ELR (cell line): ENCODE measurements around the gene IRF4.

Experiments used
- DNase-seq: peaks from one replicate; pipeline ENCODE4 v3.0.0-alpha.2; 2015; ENCODE audit warnings: low read depth

Gene IRF4

DNA sequence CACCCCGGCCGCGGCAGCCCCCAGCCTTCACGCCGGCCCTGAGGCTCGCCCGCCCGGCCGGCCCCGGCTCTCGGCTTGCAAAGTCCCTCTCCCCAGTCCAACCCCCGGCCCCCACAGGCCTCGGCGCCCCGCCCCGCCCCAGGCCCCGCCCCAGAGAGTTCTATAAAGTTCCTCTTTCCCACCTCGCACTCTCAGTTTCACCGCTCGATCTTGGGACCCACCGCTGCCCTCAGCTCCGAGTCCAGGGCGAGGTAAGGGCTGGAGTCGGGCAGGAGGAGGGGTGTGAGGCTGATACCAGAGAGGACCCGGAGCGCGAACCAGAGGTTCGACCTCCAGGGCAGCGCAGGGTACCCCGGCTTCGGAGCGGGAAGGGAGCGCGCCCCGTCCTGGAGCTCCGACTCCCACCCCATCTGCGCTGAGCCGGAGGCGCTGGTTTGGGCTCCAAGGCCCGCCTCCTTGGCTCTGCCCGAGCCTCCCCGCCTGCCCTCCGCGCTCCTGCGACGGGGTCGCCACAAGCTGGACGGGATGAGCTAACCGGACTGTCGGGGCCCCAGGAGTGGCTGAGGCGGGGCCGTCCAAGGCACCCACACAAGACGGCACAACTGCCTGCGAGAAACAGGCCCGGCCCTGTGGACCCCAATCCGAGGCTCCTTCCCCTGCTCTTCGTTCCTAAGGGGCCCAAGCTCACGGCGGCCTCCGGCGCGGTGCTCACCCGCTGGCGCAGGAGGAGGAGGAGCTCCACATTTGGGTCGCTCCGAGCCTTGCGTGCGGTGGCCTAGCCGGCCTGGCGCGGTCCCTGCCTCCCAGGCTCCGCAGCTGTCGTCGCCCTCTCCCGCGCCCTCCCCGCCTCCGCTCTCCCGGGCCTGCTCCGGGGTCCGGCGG is at the start of gene IRF4:
Gene IRF4, plus strand, starts transcription at position 194 of the 882 bp plus-strand sequence. CDS start 1,401 bp downstream, outside the sequence.
- no peak for DNase-seq

DNA sequence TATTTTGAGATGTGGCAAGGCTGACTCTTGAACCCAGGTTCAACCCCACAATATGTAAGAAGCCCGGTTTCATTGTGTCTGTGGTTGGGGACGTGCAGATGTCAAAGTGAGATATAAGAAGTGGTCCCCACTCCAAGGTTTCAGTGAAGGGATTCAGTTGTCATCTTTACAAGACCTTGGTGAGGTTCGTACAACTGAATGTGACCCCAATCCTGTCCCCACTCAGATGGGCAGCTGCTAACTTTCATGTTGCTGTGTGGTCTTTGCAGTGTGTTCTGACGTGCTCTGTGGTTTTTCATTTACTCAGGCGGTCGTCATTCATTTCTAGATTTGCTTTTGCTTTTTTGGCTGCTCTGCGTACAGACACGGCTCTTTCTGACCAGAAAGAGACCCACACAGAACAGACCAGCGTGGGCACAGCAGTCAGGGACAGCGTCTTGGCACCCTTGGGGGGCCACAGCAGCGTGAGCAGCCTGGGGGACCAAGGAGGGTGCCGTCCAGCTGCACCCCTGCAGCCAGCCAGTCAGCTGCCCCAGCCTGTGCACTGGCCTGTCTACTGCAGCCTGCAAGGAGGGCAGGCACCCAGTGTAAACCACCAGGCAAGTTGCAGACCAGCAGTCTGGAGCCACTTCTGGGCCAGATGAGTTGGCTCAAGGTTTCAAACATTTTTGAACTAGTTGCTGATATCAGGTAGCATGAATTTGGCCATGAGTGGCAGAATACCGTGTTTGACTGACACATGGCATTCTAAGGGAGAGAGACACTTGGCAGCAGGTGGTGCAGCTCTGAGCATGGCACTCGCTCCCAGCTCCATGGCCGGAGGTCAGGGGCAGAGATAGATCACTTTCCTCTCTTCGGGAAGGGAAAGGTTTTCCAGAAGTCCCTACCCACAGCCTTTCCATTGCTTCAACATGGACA is 49.4 kb upstream of the IRF4 start:
- DNase-seq: no peak

DNA sequence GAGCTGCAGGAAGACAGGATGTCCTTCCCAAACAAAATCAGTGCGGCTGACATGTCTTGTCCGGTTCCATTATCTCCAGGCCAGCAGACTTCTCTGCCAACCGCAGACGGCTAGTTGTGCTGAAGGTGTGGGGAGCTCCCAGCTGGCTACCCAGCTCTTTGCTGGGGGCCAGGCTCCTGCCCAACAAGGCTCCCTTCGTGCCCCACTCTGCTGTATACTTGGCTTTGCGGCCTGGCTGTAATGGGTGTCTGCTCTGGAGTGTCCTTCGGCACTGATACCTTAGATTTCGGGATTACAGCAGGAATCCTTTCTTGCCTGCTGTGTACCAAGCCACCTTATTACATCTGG is 48.7 kb upstream of the IRF4 start:
- no peak for DNase-seq

DNA sequence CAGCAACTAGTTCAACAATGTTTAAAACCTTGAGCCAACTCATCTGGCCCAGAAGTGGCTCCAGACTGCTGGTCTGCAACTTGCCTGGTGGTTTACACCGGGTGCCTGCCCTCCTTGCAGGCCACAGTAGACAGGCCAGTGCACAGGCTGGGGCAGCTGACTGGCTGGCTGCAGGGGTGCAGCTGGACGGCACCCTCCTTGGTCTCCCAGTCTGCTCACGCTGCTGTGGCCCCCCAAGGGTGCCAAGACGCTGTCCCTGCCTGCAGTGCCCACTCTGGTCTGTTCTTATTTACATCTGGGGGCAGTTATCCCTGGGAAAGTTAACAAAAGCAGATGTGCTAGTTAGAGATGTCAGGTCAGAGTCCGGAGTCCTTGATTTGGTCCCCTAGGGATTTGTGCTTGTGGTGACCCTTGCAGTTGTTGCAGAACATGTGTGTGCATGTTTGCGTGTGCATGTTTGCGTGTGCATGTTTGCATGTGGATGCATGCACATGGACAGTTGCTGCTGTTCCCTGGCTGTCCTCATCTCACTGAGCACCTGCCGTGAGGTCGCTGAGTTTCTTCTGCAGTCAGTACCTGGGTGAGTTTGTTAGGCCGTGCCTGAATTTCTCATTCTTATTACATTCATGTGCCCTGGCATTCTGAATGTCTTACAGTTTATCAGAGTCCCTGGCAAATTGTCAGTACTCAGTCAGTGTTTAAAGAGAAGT is 48.2 kb upstream of the IRF4 start:
- no peak for DNase-seq

- no peak for DNase-seq
Observed at GRCh38 chr6:343960-344815, 47.4 kb upstream of the IRF4 start.

- DNase-seq: no peak
Observed at GRCh38 chr6:344816-345340, 46.7 kb upstream of the IRF4 start.

DNA sequence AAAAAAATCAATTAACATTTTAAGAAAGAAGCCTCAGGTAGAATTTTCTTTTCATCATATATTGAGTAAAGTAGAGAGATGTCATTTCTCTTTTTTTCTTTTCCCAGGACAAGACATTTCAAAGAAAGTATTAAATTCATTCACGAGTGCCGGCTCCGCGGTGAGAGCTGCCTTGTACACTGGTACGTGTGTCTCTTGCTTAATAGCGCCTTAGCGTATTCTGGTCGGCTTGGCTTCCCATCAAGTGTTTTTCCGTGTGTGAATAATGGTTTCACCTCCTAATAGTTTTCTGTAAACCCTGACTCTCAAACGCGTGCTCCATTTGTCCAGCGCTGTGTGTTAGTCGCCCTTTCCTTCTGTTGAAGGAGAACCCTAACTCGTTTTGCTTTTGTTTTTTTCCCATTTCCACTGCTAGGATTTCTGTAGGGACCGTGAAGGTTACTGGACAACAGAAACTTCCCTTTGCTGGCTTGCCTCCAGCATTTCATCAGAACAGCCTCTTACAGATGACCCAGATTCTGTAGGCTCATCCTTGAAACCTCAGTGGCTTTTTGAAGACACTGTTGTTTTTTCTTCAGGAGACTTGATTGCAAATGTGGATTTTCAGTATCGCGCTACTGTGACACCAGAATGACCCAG is 45.7 kb upstream of the IRF4 start:
- DNase-seq: no peak

DNA sequence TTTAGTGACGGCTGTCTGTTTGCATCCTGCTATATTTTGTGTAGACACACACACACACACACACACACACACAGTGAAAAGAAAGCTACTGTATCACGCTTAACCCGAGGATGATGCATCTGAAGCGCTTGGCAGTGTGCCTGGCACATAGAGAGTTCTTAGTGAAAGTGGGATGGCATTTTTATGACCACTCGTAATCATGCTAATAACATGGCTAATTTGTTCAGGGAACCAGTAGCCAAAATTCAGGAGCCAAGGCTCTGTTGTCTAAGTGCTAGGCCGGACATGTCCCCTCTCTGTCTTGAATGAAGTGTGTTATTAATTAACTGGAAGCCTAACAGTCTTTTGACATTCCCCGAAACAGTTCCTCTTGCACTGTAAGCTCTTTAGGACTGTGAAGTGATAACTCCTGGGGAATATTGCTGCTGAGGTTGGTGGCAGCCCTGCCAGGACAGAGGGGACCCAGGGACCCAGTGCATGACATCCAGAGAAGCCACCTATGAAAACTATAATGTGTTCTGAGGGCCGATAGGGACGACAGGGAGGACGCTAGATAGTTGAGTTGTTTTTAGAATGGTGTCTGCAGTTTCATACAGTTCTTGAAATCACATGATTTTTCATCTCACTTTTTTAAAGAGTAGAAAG is 45.0 kb upstream of the IRF4 start:
- no peak for DNase-seq

GRCh38 chr6:347232-347631 is 44.3 kb upstream of the IRF4 start:
- no peak for DNase-seq

- DNase-seq: no peak
Observed at GRCh38 chr6:347951-348859, 43.3 kb upstream of the IRF4 start.

- DNase-seq: no peak
Observed at GRCh38 chr6:348860-349396, 42.6 kb upstream of the IRF4 start.

DNA sequence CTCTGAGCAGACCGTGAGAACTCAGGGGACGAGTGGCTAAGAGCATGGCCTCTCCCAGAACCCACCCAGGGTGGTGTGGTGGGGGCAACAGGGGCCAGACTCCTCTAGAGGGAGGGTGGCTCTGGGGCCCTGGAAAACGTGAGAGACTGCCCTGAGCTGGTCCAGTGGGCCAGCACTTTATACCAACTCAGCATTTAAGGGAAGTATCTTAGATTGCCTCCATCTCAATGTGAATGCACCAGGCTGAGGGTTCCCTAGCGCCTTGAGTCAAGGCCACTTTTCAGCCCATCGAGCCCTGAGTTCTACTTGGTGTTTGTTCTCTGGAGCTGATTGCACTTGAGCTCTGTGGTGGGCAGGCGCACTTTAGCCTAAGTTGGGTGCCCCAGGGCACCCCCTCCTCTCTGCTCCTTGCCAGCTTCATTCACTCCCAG is 42.0 kb upstream of the IRF4 start:
- DNase-seq: no peak

- DNase-seq: no peak
Observed at GRCh38 chr6:350371-350770, 41.2 kb upstream of the IRF4 start.

DNA sequence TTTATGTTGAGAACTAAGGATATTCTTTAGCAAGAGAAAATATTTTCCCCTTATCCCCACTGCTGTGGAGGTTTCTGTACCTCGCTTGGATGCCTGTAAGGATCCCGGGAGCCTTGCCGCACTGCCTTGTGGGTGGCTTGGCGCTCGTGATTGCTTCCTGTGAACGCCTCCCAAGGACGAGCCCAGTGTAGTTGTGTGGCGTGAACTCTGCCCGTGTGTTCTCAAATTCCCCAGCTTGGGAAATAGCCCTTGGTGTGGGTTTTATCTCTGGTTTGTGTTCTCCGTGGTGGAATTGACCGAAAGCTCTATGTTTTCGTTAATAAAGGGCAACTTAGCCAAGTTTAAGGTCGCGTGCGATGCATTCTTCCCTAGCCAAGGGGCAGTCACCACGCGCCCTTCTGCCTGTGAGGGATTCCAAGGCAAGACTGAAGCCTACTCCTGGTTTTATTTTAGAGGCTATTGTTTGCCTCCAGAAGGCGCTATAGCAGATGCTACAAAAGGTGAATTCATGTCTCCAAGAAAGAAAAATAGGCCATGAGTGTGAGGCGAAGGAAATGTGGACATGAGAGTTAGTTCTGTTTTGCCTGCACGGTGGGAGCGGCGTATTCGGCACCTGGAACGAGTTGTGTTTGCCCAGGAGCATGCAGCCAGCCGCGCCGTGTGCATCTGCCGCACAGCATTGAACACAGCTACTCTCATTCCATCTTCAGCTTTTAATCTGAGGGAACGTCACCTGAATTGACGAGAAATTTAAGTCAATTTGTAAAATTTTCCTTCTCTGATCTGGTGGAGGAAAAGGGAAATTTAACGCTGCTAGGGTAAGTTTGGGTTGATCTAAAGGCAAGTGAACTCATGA is 40.3 kb upstream of the IRF4 start:
- no peak for DNase-seq

GRCh38 chr6:351867-352289 is 39.7 kb upstream of the IRF4 start:
- no peak for DNase-seq

DNA sequence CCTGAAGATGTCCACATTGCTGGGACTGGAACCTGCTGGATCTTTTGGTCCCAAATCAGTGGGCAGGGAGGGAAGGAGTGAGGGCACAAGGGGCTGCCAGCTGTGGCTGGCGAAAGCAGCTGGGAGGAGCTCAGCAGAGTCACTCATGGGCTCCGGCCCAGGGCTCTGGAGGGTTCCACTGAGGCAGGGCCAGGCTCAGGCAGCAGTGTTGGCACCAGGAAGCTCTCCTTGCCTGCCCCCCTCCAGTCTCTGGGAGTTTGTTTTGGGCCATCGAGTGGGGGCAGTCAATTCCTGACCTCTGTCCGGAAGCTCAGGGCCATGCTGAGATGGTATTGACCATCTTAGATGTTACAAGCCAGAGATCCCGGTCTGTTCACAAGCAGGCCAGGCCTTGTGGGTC is 39.1 kb upstream of the IRF4 start:
- DNase-seq: no peak

GRCh38 chr6:352896-353470 is 38.6 kb upstream of the IRF4 start:
- DNase-seq: no peak
